GM18873 (cell line): Measurements from ENCODE around the gene OR2S2.
"Not testable (repeated sequence)": the region's sequence is repeated elsewhere in the genome, so short reads cannot be mapped to it uniquely, and the experiment has no call there.

Experiments
- ATAC-seq: cut with Tn5 transposase; IDR thresholded peaks from one replicate; pipeline ENCODE4 v1.9.1; 2021; ENCODE audit warnings: mild to moderate bottlenecking, moderate library complexity, moderate number of reproducible peaks; ENCODE audit not compliant: unreplicated experiment, low FRiP score

The OR2S2 gene

GRCh38 chr9:35935261-35935660 is 22.7 kb downstream of the OR2S2 start:
- ATAC-seq: no peak

- not testable (repeated sequence) for ATAC-seq
These were observed 23.9 kb downstream of the OR2S2 start for GRCh38 chr9:35934069-35934468.

GRCh38 chr9:35933550-35934067 is 24.3 kb downstream of the OR2S2 start:
- ATAC-seq: no peak

GRCh38 chr9:35932735-35933134 is 25.2 kb downstream of the OR2S2 start:
- ATAC-seq: no peak

GRCh38 chr9:35930989-35931388 is 27.0 kb downstream of the OR2S2 start:
- ATAC-seq: no peak

GRCh38 chr9:35930521-35930920 is 27.4 kb downstream of the OR2S2 start:
- ATAC-seq: no peak

- ATAC-seq: no peak
These were observed 28.6 kb downstream of the OR2S2 start for GRCh38 chr9:35929453-35929718.

GRCh38 chr9:35928591-35929452 is 29.1 kb downstream of the OR2S2 start:
- ATAC-seq: no peak

GRCh38 chr9:35923927-35924763 is 33.8 kb downstream of the OR2S2 start:
- ATAC-seq: no peak

GRCh38 chr9:35923598-35923926 is 34.4 kb downstream of the OR2S2 start:
- ATAC-seq: no peak

GRCh38 chr9:35920051-35920620 is 37.8 kb downstream of the OR2S2 start:
- no peak for ATAC-seq

- ATAC-seq: no peak
These were observed 38.5 kb downstream of the OR2S2 start for GRCh38 chr9:35919212-35920008.

GRCh38 chr9:35918780-35919179 is 39.2 kb downstream of the OR2S2 start:
- ATAC-seq: no peak

GRCh38 chr9:35917261-35917660 is 40.7 kb downstream of the OR2S2 start:
- no peak for ATAC-seq

GRCh38 chr9:35915681-35916294 is 42.2 kb downstream of the OR2S2 start:
- ATAC-seq: no peak

- no peak for ATAC-seq
These were observed 43.6 kb downstream of the OR2S2 start for GRCh38 chr9:35914301-35914807.

- not testable (repeated sequence) for ATAC-seq
These were observed 44.5 kb downstream of the OR2S2 start for GRCh38 chr9:35913429-35913828.

GRCh38 chr9:35912791-35913400 is 45.1 kb downstream of the OR2S2 start:
- no peak for ATAC-seq

GRCh38 chr9:35911690-35912089 is 46.3 kb downstream of the OR2S2 start:
- ATAC-seq: no peak
